Measurements from ENCODE around the gene CEACAM8.
"Not testable (repeated sequence)": the region's sequence is repeated elsewhere in the genome, so short reads cannot be mapped to it uniquely, and the experiment has no call there.

CEACAM8 gene

GRCh38 chr19:42610401-42610915 lies 15.7 kb upstream of the CEACAM8 start:
- not testable (repeated sequence) for H3K36me3 ChIP-seq (ENCODE audit: insufficient read depth, low read length); H3K4me3 ChIP-seq (ENCODE audit: low read length); H3K9me3 ChIP-seq (ENCODE audit: insufficient read depth, low read depth, low read length); H3K9ac ChIP-seq (ENCODE audit: low read depth, low read length); H3K4me1 ChIP-seq (ENCODE audit: insufficient read depth, low read length); H3K27me3 ChIP-seq (ENCODE audit: insufficient read depth, low read length); H3K27ac ChIP-seq (ENCODE audit: low read depth, low read length)
- WGBS: 93% methylated on average over 26 of the region's 33 CpGs

- Histone ChIP-seq H3K4me1 (ENCODE audit: insufficient read depth, low read length) (no peaks in the 10 kb centered on the region), H3K27ac (ENCODE audit: low read depth, low read length) (no peak overlapping the region), H3K27me3 (ENCODE audit: insufficient read depth, low read length) (no peaks in the 10 kb centered on the region), H3K36me3 (ENCODE audit: insufficient read depth, low read length) (no peaks in the 10 kb centered on the region), H3K9ac (ENCODE audit: low read depth, low read length) (no peak overlapping the region), H3K4me3 (ENCODE audit: low read length) (no peak overlapping the region), H3K9me3 (ENCODE audit: insufficient read depth, low read depth, low read length) (peaks cover 6% of the 10 kb centered on the region; the same call in 1 of the 2 replicates)
- 43% methylated on average over 14 of the region's 14 CpGs for WGBS
Observed at GRCh38 chr19:42606660-42607351, 12.1 kb upstream of the CEACAM8 start.

GRCh38 chr19:42601811-42602443 lies 7.2 kb upstream of the CEACAM8 start:
- H3K27ac ChIP-seq (ENCODE audit: low read depth, low read length): no peak overlapping the region
- H3K9me3 ChIP-seq (ENCODE audit: insufficient read depth, low read depth, low read length): no peaks in the 10 kb centered on the region
- no peaks in the 10 kb centered on the region for H3K27me3 ChIP-seq (ENCODE audit: insufficient read depth, low read length)
- no peaks in the 10 kb centered on the region for H3K36me3 ChIP-seq (ENCODE audit: insufficient read depth, low read length)
- no peak overlapping the region for H3K4me3 ChIP-seq (ENCODE audit: low read length)
- no peak overlapping the region for H3K9ac ChIP-seq (ENCODE audit: low read depth, low read length)
- H3K4me1 ChIP-seq (ENCODE audit: insufficient read depth, low read length): no peaks in the 10 kb centered on the region
- 42% methylated on average over 5 of the region's 5 CpGs for WGBS

GRCh38 chr19:42596391-42597072 lies 1.8 kb upstream of the CEACAM8 start:
- 24% methylated on average over 16 of the region's 16 CpGs for WGBS
- no peak overlapping the region for H3K27ac ChIP-seq (ENCODE audit: low read depth, low read length)
- H3K36me3 ChIP-seq (ENCODE audit: insufficient read depth, low read length): no peaks in the 10 kb centered on the region
- H3K4me1 ChIP-seq (ENCODE audit: insufficient read depth, low read length): no peaks in the 10 kb centered on the region
- no peaks in the 10 kb centered on the region for H3K27me3 ChIP-seq (ENCODE audit: insufficient read depth, low read length)
- H3K9me3 ChIP-seq (ENCODE audit: insufficient read depth, low read depth, low read length): no peaks in the 10 kb centered on the region
- no peak overlapping the region for H3K9ac ChIP-seq (ENCODE audit: low read depth, low read length)
- no peak overlapping the region for H3K4me3 ChIP-seq (ENCODE audit: low read length)

- WGBS: 88% methylated on average over 11 of the region's 11 CpGs
Observed at GRCh38 chr19:42595550-42596172, 937 bp upstream of the CEACAM8 start.

GRCh38 chr19:42589792-42590191 lies 4.9 kb downstream of the CEACAM8 start:
- Histone ChIP-seq H3K9ac (ENCODE audit: low read depth, low read length) (no peak overlapping the region), H3K27me3 (ENCODE audit: insufficient read depth, low read length) (no peaks in the 10 kb centered on the region), H3K4me3 (ENCODE audit: low read length) (no peak overlapping the region), H3K4me1 (ENCODE audit: insufficient read depth, low read length) (no peaks in the 10 kb centered on the region), H3K9me3 (ENCODE audit: insufficient read depth, low read depth, low read length) (no peaks in the 10 kb centered on the region), H3K36me3 (ENCODE audit: insufficient read depth, low read length) (no peaks in the 10 kb centered on the region), H3K27ac (ENCODE audit: low read depth, low read length) (no peak overlapping the region)
- WGBS: 93% methylated on average over 7 of the region's 7 CpGs

More at GRCh38 chr19:42595550-42596172, 937 bp upstream of the CEACAM8 start:
- no peak overlapping the region for H3K4me3 ChIP-seq (ENCODE audit: low read length)
- no peaks in the 10 kb centered on the region for H3K36me3 ChIP-seq (ENCODE audit: insufficient read depth, low read length)
- H3K9me3 ChIP-seq (ENCODE audit: insufficient read depth, low read depth, low read length): no peaks in the 10 kb centered on the region
- H3K27me3 ChIP-seq (ENCODE audit: insufficient read depth, low read length): no peaks in the 10 kb centered on the region
- no peak overlapping the region for H3K9ac ChIP-seq (ENCODE audit: low read depth, low read length)
- no peaks in the 10 kb centered on the region for H3K4me1 ChIP-seq (ENCODE audit: insufficient read depth, low read length)
- no peak overlapping the region for H3K27ac ChIP-seq (ENCODE audit: low read depth, low read length)

- Histone ChIP-seq H3K27me3 (ENCODE audit: insufficient read depth, low read length) (no peaks in the 10 kb centered on the region), H3K4me1 (ENCODE audit: insufficient read depth, low read length) (no peaks in the 10 kb centered on the region), H3K36me3 (ENCODE audit: insufficient read depth, low read length) (no peaks in the 10 kb centered on the region), H3K9me3 (ENCODE audit: insufficient read depth, low read depth, low read length) (no peaks in the 10 kb centered on the region), H3K4me3 (ENCODE audit: low read length) (no peak overlapping the region), H3K27ac (ENCODE audit: low read depth, low read length) (no peak overlapping the region), H3K9ac (ENCODE audit: low read depth, low read length) (no peak overlapping the region)
Observed at GRCh38 chr19:42584466-42584865, 10.3 kb downstream of the CEACAM8 start.

GRCh38 chr19:42577016-42577415 lies 17.7 kb downstream of the CEACAM8 start:
- Histone ChIP-seq H3K36me3 (ENCODE audit: insufficient read depth, low read length) (no peaks in the 10 kb centered on the region), H3K4me3 (ENCODE audit: low read length) (no peak overlapping the region), H3K9ac (ENCODE audit: low read depth, low read length) (no peak overlapping the region), H3K27me3 (ENCODE audit: insufficient read depth, low read length) (no peaks in the 10 kb centered on the region), H3K9me3 (ENCODE audit: insufficient read depth, low read depth, low read length) (no peaks in the 10 kb centered on the region), H3K4me1 (ENCODE audit: insufficient read depth, low read length) (peaks cover 5% of the 10 kb centered on the region; the same call in 1 of the 2 replicates), H3K27ac (ENCODE audit: low read depth, low read length) (no peak overlapping the region)
- WGBS: 83% methylated on average over 1 of the region's 1 CpG

GRCh38 chr19:42576241-42576640 lies 18.5 kb downstream of the CEACAM8 start:
- Histone ChIP-seq H3K27me3 (ENCODE audit: insufficient read depth, low read length) (no peaks in the 10 kb centered on the region), H3K27ac (ENCODE audit: low read depth, low read length) (no peak overlapping the region), H3K9me3 (ENCODE audit: insufficient read depth, low read depth, low read length) (no peaks in the 10 kb centered on the region), H3K9ac (ENCODE audit: low read depth, low read length) (no peak overlapping the region), H3K36me3 (ENCODE audit: insufficient read depth, low read length) (no peaks in the 10 kb centered on the region), H3K4me3 (ENCODE audit: low read length) (no peak overlapping the region), H3K4me1 (ENCODE audit: insufficient read depth, low read length) (peaks cover 5% of the 10 kb centered on the region; the same call in 1 of the 2 replicates)
- WGBS: 98% methylated on average over 2 of the region's 2 CpGs

- Histone ChIP-seq H3K9me3 (ENCODE audit: insufficient read depth, low read depth, low read length) (no peaks in the 10 kb centered on the region), H3K4me3 (ENCODE audit: low read length) (no peak overlapping the region), H3K36me3 (ENCODE audit: insufficient read depth, low read length) (no peaks in the 10 kb centered on the region), H3K27me3 (ENCODE audit: insufficient read depth, low read length) (no peaks in the 10 kb centered on the region), H3K27ac (ENCODE audit: low read depth, low read length) (no peak overlapping the region), H3K4me1 (ENCODE audit: insufficient read depth, low read length) (peaks cover 5% of the 10 kb centered on the region; the same call in 1 of the 2 replicates), H3K9ac (ENCODE audit: low read depth, low read length) (no peak overlapping the region)
- no CpG with 5 or more reads among the region's 1 CpG for WGBS
Observed at GRCh38 chr19:42573642-42574041, 21.1 kb downstream of the CEACAM8 start.

- H3K27ac ChIP-seq (ENCODE audit: low read depth, low read length): no peak overlapping the region
- H3K4me1 ChIP-seq (ENCODE audit: insufficient read depth, low read length): peaks cover 5% of the 10 kb centered on the region; the same call in 1 of the 2 replicates
- H3K9me3 ChIP-seq (ENCODE audit: insufficient read depth, low read depth, low read length): no peaks in the 10 kb centered on the region
- H3K9ac ChIP-seq (ENCODE audit: low read depth, low read length): no peak overlapping the region
- H3K27me3 ChIP-seq (ENCODE audit: insufficient read depth, low read length): no peaks in the 10 kb centered on the region
- WGBS: 75% methylated on average over 2 of the region's 2 CpGs
- no peak overlapping the region for H3K4me3 ChIP-seq (ENCODE audit: low read length)
- no peaks in the 10 kb centered on the region for H3K36me3 ChIP-seq (ENCODE audit: insufficient read depth, low read length)
Observed at GRCh38 chr19:42571116-42571515, 23.6 kb downstream of the CEACAM8 start.

Measured in HUES64 (cell line).